ENCODE data around the gene RIOX2.
"Not testable (repeated sequence)": the region's sequence is repeated elsewhere in the genome, so short reads cannot be mapped to it uniquely, and the experiment has no call there.

RIOX2 gene

DNA sequence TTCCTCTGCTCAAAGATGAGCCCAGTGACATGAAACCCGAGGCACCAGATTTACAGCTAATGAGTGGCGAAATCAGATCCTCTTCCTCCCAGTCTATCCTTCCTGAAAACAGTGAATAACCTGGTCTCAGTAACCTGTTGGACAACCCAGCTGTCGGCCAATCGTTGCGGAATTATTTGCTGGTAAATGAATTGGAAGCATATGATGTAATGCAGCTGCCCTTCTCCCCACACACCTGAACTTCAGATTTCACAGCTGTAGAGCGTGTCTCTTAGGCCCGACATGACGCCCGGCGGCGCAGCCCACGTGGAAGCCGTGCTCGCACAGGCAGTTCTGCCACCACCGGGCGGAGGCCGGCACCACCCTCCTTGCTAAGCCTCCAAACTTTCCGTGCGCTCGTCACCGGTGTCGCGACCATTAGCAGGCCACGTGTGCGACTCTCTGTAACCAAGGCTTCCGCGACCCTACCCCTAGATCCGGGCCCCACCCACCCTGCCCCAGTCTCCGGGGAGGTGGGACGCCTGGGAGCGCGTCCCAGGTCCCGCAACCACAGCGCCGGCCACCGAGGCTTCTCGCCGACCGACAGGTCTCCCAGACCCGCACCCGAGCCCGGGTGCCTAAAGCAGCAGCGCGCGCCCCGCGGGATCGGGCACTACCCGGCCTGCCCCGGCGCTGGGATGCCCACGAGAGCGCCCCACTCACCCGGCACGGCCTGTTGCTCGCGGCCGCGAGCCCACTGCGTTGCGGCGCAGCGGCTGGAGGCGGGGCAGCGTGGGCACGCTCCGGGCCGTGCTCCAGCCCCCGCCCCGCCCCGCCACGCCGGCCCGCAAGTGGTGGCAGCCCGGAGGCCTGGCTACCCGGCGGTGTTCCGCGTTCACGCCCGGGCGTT is at the start of gene RIOX2:
RIOX2 (minus strand) TSS at position 753 of the 889 bp plus-strand sequence. CDS start 4,838 bp downstream, outside the sequence.
- no peak for DNase-seq

DNA sequence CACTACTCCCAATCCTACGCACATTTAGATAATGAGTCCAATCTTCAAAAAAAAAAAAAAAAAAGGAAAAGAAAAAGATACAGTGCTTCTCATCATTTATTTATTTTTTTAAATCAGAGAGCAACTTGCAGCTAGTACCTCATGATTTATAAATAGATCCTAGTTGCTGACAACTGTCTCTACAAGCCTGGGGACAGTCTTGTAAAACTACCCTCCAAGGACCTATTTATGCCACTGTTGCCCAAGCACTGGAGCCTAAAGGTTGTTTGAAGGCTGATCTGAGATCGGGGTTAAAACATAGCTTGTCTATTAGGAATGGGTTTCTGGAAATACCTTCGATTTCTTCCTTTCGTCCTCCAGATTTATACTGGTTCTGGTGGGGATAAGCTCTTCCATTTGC is 48.2 kb upstream of the RIOX2 start:
- DNase-seq: no peak

DNA sequence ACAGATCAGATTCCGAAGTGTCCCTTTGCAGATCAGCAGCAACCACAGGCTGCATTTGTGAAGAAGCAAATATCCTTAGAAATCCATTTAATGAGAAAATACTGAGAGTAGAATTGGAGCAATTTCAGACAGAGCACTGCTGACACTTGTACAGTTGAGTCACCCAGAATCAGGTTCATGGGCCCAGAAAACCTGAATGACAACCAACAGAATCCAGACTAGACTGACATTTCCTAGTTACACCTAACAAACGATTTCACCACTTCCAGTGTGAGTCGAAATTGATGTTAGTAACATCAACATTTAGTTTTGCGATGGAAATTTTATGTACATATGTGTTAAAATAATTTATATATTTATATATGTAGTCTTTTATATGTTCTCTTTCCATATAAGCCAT is 46.1 kb upstream of the RIOX2 start:
- no peak for DNase-seq

DNA sequence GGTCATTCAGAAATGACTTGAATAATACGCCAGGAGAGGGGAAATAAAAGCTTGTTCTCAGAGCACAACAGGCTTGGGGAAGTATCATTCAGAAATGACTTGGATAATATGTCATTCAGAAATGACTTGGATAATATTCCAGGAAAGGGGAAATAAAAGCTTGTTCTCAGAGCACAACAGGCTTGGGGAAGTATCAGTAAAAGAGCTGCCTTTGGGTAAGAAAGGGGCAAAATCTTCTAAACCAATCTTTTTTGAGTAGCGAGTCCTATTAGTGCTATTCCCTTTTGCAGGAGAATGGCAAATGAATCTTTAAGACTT is 42.0 kb upstream of the RIOX2 start:
- no peak for DNase-seq

GRCh38 chr3:98013411-98014267 is 41.4 kb upstream of the RIOX2 start:
- DNase-seq: peak in 1 of 2 experiments; percentile 9

DNA sequence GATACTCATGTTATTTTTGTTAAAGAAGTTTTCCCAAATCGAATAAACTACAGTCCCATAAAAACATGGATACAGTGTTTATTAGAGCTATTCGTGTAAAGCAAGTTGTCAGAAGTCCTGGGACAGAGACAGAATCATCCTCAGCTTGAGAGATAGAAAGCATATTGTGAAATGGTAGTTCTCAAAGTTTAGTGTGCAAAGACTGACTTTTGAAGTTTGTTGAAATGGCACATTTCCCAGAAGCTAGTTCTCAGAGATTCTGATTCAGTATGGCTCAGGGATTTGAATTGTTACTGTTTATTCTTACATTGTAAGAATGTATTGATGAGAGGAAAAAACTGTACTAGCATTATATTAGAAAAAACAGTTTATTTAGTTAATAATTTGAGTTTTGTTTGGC is 40.7 kb upstream of the RIOX2 start:
- no peak for DNase-seq

DNA sequence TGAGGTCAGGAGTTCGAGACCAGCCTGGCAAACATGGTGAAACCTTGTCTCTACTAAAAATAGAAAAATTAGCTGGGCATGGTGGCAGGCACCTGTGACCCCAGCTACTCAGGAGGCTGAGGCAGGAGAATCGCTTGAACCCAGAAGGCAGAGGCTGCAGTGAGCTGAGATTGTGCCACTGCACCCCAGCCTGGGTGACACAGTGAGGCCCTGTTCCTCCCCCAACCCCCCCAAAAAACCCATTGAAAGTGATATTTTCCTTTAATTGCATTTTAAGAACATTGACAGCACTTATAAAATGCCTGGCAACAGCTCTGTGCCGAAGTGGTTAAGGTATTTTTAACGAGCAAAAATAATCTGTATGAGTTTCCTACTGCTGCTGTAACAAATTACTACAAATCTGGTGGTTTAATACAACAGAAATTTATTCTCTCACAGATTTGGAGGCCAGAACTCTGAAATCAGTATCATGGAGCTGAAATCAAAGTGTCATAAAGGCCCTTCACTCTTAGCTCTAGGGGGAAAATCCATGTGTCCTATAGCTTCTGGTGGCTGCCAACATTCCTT is 38.7 kb upstream of the RIOX2 start:
- DNase-seq: not testable (repeated sequence)

GRCh38 chr3:98010194-98010882 is 38.1 kb upstream of the RIOX2 start:
- DNase-seq: no peak

DNA sequence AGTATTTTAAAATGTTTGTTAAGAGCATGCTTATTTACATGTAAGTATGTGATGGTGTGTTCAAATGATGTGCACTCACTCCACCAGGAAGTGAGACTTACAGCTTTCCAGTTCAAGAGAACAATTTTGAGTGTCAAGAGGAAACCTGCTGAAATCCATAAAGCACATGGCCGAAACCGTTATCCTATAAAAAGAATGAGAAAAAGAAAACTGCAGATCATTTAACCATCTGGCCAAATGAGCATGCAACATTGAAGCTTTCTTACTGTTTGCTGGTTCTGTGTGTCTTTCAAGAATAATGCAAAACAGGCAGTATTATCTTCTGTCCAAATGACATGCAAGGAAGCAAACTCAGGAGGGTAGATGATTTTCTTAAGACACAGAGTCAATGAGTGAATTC is 36.6 kb upstream of the RIOX2 start:
- no peak for DNase-seq

DNA sequence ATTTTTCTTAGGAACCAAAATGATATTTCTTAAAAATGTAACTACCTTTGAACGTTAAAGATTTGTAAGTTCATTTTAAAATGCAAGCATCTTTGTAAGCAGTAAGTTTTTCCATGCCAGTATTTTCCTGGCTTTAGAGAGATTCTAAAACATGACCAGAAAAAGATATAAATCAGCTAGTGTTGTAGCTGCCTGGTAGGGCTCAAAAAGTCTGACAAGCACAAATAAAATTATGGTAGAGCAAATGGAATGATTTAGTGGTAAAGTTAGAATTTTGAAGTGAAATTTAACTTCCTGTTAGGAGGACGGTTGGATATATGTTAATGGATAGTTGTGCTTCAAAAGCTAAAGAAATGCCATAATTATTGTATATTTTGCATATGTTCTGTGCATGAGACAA is 33.2 kb upstream of the RIOX2 start:
- no peak for DNase-seq

- DNase-seq: no peak
Observed at GRCh38 chr3:98004721-98005120, 32.5 kb upstream of the RIOX2 start.

- DNase-seq: no peak
Observed at GRCh38 chr3:98003306-98003969, 31.2 kb upstream of the RIOX2 start.

GRCh38 chr3:98002717-98003116 is 30.5 kb upstream of the RIOX2 start:
- DNase-seq: no peak

DNA sequence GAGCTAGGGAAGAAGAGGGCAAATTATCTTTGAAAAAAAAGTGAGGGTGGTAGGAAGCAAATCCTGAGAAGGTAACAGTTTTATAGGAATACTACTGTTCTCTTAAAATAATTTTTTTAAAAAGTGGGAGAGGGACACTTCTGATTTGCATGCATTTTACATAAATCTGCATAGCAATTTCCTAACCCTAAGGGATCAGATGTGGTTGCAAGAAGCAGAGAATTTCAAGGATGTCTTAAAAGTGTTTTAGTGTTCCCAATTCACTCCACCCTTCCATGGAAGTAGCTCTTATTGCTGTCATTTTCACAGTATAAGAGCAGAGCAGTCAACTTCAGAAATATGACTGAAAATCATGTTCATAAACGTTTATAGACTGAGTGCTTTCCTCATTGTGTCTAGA is 27.8 kb upstream of the RIOX2 start:
- DNase-seq: no peak

DNA sequence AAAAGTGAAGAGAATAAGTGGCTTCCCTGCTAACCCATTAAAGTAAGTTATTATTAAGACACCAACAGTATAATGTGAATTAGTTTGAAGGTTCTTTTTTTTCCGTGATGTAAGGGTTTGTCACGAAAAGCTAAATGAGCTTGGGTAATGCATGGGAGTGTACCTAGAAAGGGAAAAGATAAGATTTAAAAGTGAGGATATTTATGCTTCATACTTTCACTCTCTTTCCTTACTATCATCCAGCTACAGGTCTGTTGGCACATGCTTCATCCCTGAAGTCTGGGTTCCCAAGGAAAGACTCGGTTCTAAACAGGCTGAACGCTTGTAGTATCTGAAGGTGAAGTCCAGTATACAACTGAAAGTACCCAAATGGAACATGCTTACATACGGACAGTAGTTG is 26.9 kb upstream of the RIOX2 start:
- no peak for DNase-seq

DNA sequence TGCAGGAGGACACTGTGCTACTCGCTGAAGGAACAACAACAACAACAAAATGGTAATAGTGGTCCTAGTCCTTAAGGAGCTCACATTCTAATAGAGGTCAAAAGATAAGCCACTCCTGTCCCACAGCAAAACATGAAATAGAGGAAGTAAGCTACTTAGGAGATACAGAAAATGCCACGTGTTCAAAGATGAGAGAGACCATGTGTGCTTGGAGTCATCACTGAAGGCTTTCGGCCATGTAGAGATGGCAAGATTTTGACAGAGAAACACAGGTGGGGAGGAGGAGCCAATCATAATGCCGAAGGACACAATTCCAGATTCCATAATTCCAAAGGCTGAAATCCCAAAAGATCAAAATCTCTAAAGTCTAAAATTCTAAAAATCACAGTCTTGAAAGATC is 24.8 kb upstream of the RIOX2 start:
- DNase-seq: no peak

DNA sequence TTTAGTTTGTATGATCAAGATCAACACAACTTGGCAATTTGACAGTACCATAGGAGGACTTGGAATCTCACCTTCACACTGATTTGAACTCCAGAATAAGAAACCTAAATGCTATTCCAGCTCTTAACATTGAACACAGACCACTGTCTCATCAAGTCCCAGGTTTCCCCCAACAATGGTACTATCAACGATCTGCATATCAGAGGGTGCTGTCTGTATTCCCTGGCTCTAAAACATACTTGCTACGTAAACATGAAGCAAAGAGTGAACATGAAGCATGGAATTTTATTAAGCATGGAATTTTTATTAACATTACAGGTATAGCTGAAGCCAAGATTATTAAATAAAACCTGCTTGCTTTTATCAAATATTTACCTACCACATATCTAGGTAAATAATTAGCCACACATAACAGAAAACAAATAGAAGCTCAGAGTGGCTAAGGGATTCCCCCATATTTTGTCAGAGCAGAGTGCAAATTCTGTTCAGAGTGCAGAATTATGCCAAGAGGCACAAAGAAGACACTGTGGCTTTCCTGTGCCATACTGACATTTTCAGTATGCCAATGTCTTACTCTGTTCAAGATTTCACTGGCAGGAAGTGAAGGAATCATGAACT is 22.2 kb upstream of the RIOX2 start:
- DNase-seq: no peak

DNA sequence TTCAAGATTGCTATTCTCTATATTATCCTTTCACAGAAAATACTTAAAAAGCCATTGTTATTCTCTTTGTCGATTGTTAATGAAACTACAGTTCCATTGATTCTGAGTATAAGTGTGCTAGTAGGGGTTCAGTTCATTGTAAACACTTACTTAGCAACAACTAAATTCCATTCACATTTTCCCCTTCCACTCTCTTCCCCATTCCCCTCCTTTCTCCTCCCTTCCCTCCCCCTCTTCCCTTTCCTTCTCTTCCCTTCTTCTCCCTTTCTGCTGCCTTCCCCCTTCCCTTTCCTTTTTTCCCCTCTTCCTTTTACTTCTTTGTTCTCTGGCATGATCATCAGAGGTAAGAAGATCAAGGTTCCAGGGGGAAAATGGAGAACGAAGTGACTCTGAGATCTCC is 21.3 kb upstream of the RIOX2 start:
- DNase-seq: no peak

DNA sequence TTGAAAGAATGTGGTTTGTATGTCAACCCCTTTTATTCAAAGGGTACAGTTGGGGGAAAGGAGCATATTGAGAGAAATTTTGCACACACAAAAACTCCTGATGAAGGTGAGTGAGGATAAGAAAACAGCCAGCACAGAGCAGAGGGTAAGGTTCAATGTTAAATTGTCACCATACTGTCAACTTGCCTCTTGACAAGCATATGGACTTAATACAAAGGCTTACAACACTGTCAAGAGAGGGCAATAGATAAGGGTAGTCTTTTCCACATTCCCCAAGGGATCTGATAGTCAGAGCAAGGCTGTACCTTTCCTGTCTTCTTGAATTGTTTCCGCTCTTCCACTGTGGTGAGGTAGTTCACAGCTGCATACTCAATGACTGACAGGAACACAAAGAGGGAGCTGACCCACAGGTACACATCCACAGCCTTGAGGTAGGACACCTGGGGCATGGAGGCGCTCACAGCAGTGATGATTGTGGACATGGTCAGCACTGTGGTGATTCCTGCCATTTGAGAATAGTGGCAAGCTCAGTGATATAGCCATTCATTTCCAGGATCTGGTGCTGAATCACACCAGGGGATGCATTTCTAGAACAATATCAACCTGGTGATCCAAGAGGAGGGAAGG is 20.4 kb upstream of the RIOX2 start:
- no peak for DNase-seq

DNA sequence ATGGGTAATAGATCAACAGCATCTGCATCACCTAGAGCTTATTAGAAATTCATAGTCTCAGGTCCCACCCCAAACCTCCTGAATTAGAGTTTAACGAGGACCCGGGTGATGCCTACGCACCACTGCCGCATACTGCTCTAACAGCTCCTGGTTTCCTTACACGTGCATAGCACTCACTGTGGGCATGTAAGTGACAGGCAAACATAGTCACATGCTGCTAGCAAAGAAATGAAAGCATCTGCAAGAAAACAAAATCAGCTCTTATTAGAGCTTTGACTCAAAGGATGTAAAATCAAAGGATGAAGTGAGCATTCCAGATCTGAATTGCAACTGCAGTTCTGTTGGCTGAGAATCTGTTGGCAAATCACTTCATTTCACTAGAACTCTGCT is 19.1 kb upstream of the RIOX2 start:
- DNase-seq: no peak

GRCh38 chr3:97990624-97991292 is 18.5 kb upstream of the RIOX2 start:
- DNase-seq: no peak
